HG03175 (cell line): Measurements from ENCODE around the gene PPRC1.

ENCODE experiments used
- ATAC-seq: cut with Tn5 transposase; IDR thresholded peaks from one replicate; pipeline ENCODE4 v1.9.1; 2021; ENCODE audit warnings: mild to moderate bottlenecking, moderate library complexity; ENCODE audit not compliant: unreplicated experiment

PPRC1 gene

GRCh38 chr10:102132563-102133372 is at the start of gene PPRC1:
Gene PPRC1, plus strand, starts transcription at chr10:102133040. Its CDS starts 29 bp downstream, at chr10:102133069.
- ATAC-seq: peak; percentile 95

- no peak for ATAC-seq
Measured at GRCh38 chr10:102083541-102083940, 49.3 kb upstream of the PPRC1 start.

GRCh38 chr10:102085336-102085735 is 47.5 kb upstream of the PPRC1 start:
- no peak for ATAC-seq

GRCh38 chr10:102086196-102086595 is 46.6 kb upstream of the PPRC1 start:
- no peak for ATAC-seq

GRCh38 chr10:102090772-102091171 is 42.1 kb upstream of the PPRC1 start:
- no peak for ATAC-seq

- no peak for ATAC-seq
Measured at GRCh38 chr10:102096449-102096848, 36.4 kb upstream of the PPRC1 start.

- ATAC-seq: no peak
Measured at GRCh38 chr10:102101152-102101551, 31.7 kb upstream of the PPRC1 start.

GRCh38 chr10:102102421-102102820 is 30.4 kb upstream of the PPRC1 start:
- ATAC-seq: no peak

GRCh38 chr10:102106998-102107397 is 25.8 kb upstream of the PPRC1 start:
- no peak for ATAC-seq

GRCh38 chr10:102109166-102110116 is 23.4 kb upstream of the PPRC1 start:
- no peak for ATAC-seq

GRCh38 chr10:102111276-102111675 is 21.6 kb upstream of the PPRC1 start:
- no peak for ATAC-seq

GRCh38 chr10:102112210-102112817 is 20.5 kb upstream of the PPRC1 start:
- no peak for ATAC-seq

GRCh38 chr10:102113261-102113955 is 19.4 kb upstream of the PPRC1 start:
- ATAC-seq: no peak

- peak; percentile 17 for ATAC-seq
Measured at GRCh38 chr10:102113956-102114857, 18.6 kb upstream of the PPRC1 start.

- ATAC-seq: peak; percentile 73
Measured at GRCh38 chr10:102114861-102115618, 17.8 kb upstream of the PPRC1 start.

- no peak for ATAC-seq
Measured at GRCh38 chr10:102115775-102116174, 17.1 kb upstream of the PPRC1 start.

- ATAC-seq: no peak
Measured at GRCh38 chr10:102116656-102117055, 16.2 kb upstream of the PPRC1 start.

- no peak for ATAC-seq
Measured at GRCh38 chr10:102117391-102118159, 15.3 kb upstream of the PPRC1 start.
